Upper lobe of left lung (tissue), 6 donors: ENCODE data around the gene SLC25A25. TPM values are rescaled to one million over a fixed set of nuclear protein-coding genes. Genes with fewer than 3 reads are reported as not detected.

Experiments used
- ATAC-seq, 2 donors: fragments of 200-7000 bp; cut with Tn5 transposase; one replicate each; pipeline ENCODE4 v1.9.1; 2022; ENCODE audit warnings: mild to moderate bottlenecking in 2 of 2, moderate library complexity in 2 of 2; ENCODE audit not compliant: low FRiP score in 2 of 2
- DNase-seq, 2 donors: peaks; one replicate each; pipeline ENCODE4 v3.0.0-alpha.2; 2019 to 2020
- H3K27ac ChIP-seq, 4 donors: fragments of 200-600 bp; sonication (generic); one replicate each; pipeline ENCODE4 v1.5.1; 2016 to 2019
- H3K27me3 ChIP-seq, 4 donors: fragments of 200-600 bp; sonication (generic); one replicate each; pipeline ENCODE4 v1.5.1; 2017 to 2019
- H3K36me3 ChIP-seq, 4 donors: fragments of 200-600 bp; sonication (generic); one replicate each; pipeline ENCODE4 v1.5.1; 2016 to 2019
- H3K4me1 ChIP-seq, 4 donors: fragments of 200-600 bp; sonication (generic); one replicate each; pipeline ENCODE4 v1.5.1; 2018 to 2019
- H3K4me3 ChIP-seq, 4 donors: fragments of 200-600 bp; sonication (generic); one replicate each; pipeline ENCODE4 v1.5.1; 2017 to 2019; ENCODE audit warnings: mild to moderate bottlenecking in 2 of 4, moderate library complexity in 1 of 4
- H3K9me3 ChIP-seq, 4 donors: fragments of 200-600 bp; sonication (generic); one replicate each; pipeline ENCODE4 v1.5.1; 2018 to 2019
- CTCF ChIP-seq, 6 experiments: fragments of 450-650 bp in 4 of 6; fragments of 200-600 bp in 2 of 6; sonication (generic) in 2 of 6; IDR thresholded peaks; one replicate each; pipeline ENCODE4 v1.5.1; 2016 to 2019; ENCODE audit warnings: antibody characterized with exemption in 6 of 6
- EP300 ChIP-seq, 4 donors: sonication (generic); formaldehyde crosslinking; IDR thresholded peaks; one replicate each; pipeline ENCODE4 v1.5.1; 2017; ENCODE audit warnings: antibody characterized with exemption in 4 of 4, control low read depth in 2 of 4
- POLR2A ChIP-seq, 4 donors: fragments of 450-650 bp; IDR thresholded peaks; one replicate each; pipeline ENCODE4 v1.5.1; 2016 to 2017; ENCODE audit warnings: antibody characterized with exemption in 4 of 4, mild to moderate bottlenecking in 2 of 4
- POLR2AphosphoS5 ChIP-seq, 2 donors: sonication (generic); formaldehyde crosslinking; IDR thresholded peaks; one replicate each; pipeline ENCODE4 v1.5.1; 2017; ENCODE audit warnings: antibody characterized with exemption in 2 of 2
- WGBS, 2 donors: methylation state at CpG; one replicate each; pipeline ENCODE4 v1.1.5; 2017 to 2018; 5-methylcytosine and 5-hydroxymethylcytosine counted together
- total RNA-seq, 6 donors: library from RNA; depleted of rRNA in 4 of 6; stranded (reverse); fragments of >200 nt in 4 of 6; gene quantifications; one replicate each; pipeline versions ENCODE4 v1.1.0 to v1.2.1, GENCODE V29; 2016 to 2021
- donor health status: DM: no; HTN: no; CAD: no; lungs with moderate emphysema.
- donor health status: DM: no; HTN: yes; CAD: no; lungs with severe emphysema.

The SLC25A25 gene
- total RNA-seq, 6 donors from 2014 or later: 23.6 to 40.2 (median 33.7) TPM

DNA sequence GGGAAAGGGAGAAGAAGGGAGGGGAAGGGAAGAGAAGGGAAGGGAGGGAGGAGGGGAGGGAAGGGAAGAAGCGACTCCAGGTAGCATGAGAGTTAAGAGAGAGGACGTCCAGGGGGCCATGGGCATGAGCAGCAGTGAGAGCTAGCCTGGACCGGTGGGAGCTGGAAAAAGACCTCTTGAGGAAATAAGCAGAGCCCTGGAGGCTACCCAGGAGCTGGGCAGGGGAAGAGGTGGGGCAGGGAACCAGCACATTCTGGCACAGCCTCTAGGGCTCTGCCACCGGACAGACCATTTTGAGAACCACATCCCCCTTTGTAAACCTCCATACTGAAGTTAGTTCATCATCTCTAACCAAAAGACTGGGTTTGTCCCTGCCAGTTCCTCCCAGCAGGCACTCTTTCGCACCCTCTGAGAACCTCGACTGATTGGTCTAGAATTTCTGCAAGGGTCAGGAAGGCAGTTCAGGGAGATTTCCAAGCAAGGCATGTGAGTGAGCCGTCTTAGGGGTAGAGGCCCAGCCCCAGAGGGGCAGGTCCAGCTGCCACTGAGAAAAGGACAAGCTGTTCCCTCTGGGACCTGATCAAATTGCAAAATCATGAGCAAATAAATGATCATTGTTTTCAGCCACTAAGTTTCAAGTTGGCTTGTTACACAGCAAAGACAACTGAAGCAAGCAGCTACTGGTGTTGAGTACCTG lies 12.5 kb upstream of the SLC25A25 start:
- H3K4me1 ChIP-seq: peaks cover 36 to 47% (median 42%) of the 10 kb centered on the region in 4 donors
- TF ChIP-seq POLR2AphosphoS5 (IDR thresholded peaks at IDR 0.05): peak; percentile 75
- peak in 2 of 4 donors; percentile 23 to 71 for TF ChIP-seq POLR2A (IDR thresholded peaks at IDR 0.05)
- no peak for TF ChIP-seq CTCF (IDR thresholded peaks at IDR 0.05)
- TF ChIP-seq EP300 (IDR thresholded peaks at IDR 0.05): peak in 2 of 4 donors; percentile 70 to 93
- no peaks in the 10 kb centered on the region for H3K36me3 ChIP-seq
- DNase-seq (peak in 1 of 2 donors; percentile 84), ATAC-seq (peak; percentile 80 to 88)
- no peaks in the 10 kb centered on the region for H3K27me3 ChIP-seq
- H3K27ac ChIP-seq: peak overlapping the region; percentile 77 to 88 (median 86)
- no peak overlapping the region for H3K4me3 ChIP-seq
- H3K9me3 ChIP-seq: no peaks in the 10 kb centered on the region
- WGBS, 2 donors: 24 to 39% methylated on average over 7 of the region's 7 CpGs

DNA sequence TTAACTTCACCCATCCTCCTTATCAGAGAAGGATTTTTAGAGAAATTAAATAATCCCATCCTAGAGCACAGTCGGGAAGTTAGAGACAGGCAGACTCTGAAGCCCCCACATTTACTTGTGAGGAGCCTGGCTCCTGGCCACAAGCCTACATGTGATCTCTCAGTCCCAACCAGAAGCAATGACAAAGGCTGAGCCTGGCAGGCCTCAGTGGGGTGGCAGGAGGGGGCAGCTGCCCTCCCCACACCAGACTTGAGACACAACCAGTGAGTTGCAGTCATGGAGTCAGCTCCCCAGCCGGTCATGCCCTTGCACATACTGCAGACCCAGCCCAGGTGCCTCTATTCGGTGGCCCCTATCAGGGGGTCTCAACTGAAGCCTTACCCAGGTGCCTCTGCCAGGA lies 11.9 kb upstream of the SLC25A25 start:
- Histone ChIP-seq H3K4me3 (no peak overlapping the region), H3K9me3 (no peaks in the 10 kb centered on the region), H3K4me1 (peaks cover 40 to 50% (median 46%) of the 10 kb centered on the region in 4 donors), H3K27ac (peak overlapping the region; percentile 77 to 88 (median 86)), H3K27me3 (no peaks in the 10 kb centered on the region), H3K36me3 (no peaks in the 10 kb centered on the region)
- 88 to 93% methylated on average over 2 to 3 of the region's 3 CpGs for WGBS, 2 donors
- ATAC-seq (no peak), DNase-seq (peak; percentile 31 to 37)
- TF ChIP-seq CTCF (IDR thresholded peaks at IDR 0.05) (no peak), EP300 (IDR thresholded peaks at IDR 0.05) (no peak), POLR2AphosphoS5 (IDR thresholded peaks at IDR 0.05) (no peak), POLR2A (IDR thresholded peaks at IDR 0.05) (no peak)

DNA sequence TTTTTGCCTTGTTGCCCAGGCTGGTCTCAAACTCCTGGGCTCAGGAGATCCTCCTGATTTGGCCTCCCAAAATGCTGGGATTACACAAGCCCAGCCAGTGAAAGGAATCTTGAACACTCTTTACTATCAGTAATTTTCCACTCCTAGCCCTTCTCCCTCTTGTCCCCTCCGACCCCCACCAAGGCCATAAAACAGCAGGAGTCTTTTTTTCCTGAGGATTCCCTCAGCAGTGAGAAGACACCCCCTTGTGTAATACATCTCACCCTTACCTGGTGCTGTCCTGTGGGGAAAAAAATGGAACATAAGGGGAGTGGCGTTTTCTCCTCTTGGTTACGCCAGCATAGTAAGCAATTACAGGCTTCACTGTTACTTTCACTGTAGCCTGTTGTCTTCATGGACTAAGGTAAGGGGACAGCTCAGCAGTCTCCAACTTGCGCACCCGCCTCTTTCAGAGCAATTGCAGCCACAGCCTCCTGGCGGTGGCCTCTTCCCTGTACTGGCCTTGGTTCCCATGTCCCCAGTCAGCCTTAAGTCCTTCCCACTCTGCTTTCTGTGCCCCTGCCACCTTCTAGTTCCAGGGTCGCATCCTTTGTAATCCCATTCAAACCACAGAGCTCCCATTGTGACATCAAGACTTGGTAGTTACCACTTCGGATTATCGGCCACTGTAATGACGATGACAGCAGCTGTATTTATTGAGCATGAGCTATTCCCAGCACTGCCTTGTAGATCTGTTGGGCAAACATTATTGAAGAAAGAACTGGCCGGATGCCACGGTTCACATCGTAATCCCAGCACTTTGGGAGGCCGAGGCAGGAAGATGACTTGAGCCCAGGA lies 10.9 kb upstream of the SLC25A25 start:
- H3K36me3 ChIP-seq: peaks cover 0 to 6% (median 0%) of the 10 kb centered on the region in 4 donors
- ATAC-seq: no peak
- no peaks in the 10 kb centered on the region for H3K27me3 ChIP-seq
- H3K9me3 ChIP-seq: no peaks in the 10 kb centered on the region
- DNase-seq: peak in 1 of 2 donors; percentile 68
- H3K27ac ChIP-seq: peak overlapping the region; percentile 41 to 88 (median 86)
- TF ChIP-seq POLR2AphosphoS5 (IDR thresholded peaks at IDR 0.05) (peak; percentile 16 to 60), POLR2A (IDR thresholded peaks at IDR 0.05) (no peak), CTCF (IDR thresholded peaks at IDR 0.05) (no peak)
- 71 to 80% methylated on average over 14 of the region's 14 CpGs for WGBS, 2 donors
- H3K4me1 ChIP-seq: peaks cover 47 to 60% (median 55%) of the 10 kb centered on the region in 4 donors
- no peak overlapping the region for H3K4me3 ChIP-seq

- Histone ChIP-seq H3K36me3 (peaks cover 0 to 13% (median 2%) of the 10 kb centered on the region in 4 donors), H3K27me3 (no peaks in the 10 kb centered on the region), H3K4me1 (peaks cover 52 to 68% (median 62%) of the 10 kb centered on the region in 4 donors), H3K27ac (peak overlapping the region; percentile 24 to 88 (median 86)), H3K9me3 (no peaks in the 10 kb centered on the region), H3K4me3 (no peak overlapping the region)
- 80 to 81% methylated on average over 8 of the region's 8 CpGs for WGBS, 2 donors
- ATAC-seq (no peak), DNase-seq (no peak)
- TF ChIP-seq POLR2A (IDR thresholded peaks at IDR 0.05): no peak
- no peak for TF ChIP-seq EP300 (IDR thresholded peaks at IDR 0.05)
- TF ChIP-seq POLR2AphosphoS5 (IDR thresholded peaks at IDR 0.05): no peak
- no peak for TF ChIP-seq CTCF (IDR thresholded peaks at IDR 0.05)
These were observed 10.2 kb upstream of the SLC25A25 start for GRCh38 chr9:128057724-128058409.
